Stomach (tissue), 4 donors: ENCODE data around the gene CHRNG.

Source experiments
- CTCF ChIP-seq, 7 experiments: fragments of 450-650 bp in 4 of 7; fragments of 200-600 bp in 3 of 7; sonication (generic) in 3 of 7; IDR thresholded peaks; one replicate each; pipeline ENCODE4 v1.5.1; 2016 to 2019; ENCODE audit warnings: antibody characterized with exemption in 7 of 7, control low read depth in 2 of 7, mild to moderate bottlenecking in 1 of 7
- POLR2A ChIP-seq, 4 donors: fragments of 450-650 bp; IDR thresholded peaks; one replicate each; pipeline ENCODE4 v1.6.1; 2016; ENCODE audit warnings: antibody characterized with exemption in 4 of 4, control low read depth in 2 of 4, mild to moderate bottlenecking in 1 of 4, moderate library complexity in 1 of 4

- TF ChIP-seq CTCF (IDR thresholded peaks at IDR 0.05) (no peak), POLR2A (IDR thresholded peaks at IDR 0.05) (no peak)
Observed at GRCh38 chr2:232513353-232513752, 26.1 kb upstream of the CHRNG start.
